GM12878 (cell line): ENCODE results near the gene ZNF282. TPM values are rescaled to one million over a fixed set of nuclear protein-coding genes. Genes with fewer than 3 reads are reported as not detected.

Source experiments
- ATAC-seq: fragments of 200-7000 bp; cut with Tn5 transposase; 3 replicates; pipeline ENCODE4 v1.9.1; 2020; ENCODE audit warnings: mild to moderate bottlenecking, moderate library complexity
- BruUV-seq: library from RNA; stranded (reverse); fragments of 400-500 nt; replicated peaks from 2 replicates; lab custom pipeline; 2021; lab: Mats Ljungman, UMichigan
- CTCF ChIA-PET: fragments of 300-600 bp; sonication (Branson Sonifier 250); formaldehyde crosslinking; extraction: SDS; loops from one replicate; lab custom pipeline; 2021; ENCODE audit warnings: inconsistent platforms; lab: Yijun Ruan, JAX
- POLR2A ChIA-PET: fragments of 350-600 bp; formaldehyde crosslinking; extraction: SDS; loops from one replicate; lab custom pipeline; 2021; ENCODE audit warnings: inconsistent platforms; lab: Charles Lee
- RAD21 ChIA-PET: fragments of 300-600 bp; sonication (Branson Sonifier 250); formaldehyde crosslinking; loops from one replicate; lab custom pipeline; 2023; ENCODE audit warnings: antibody characterized with exemption; ENCODE audit not compliant: unreplicated experiment; lab: Charles Lee
- SMC1A ChIA-PET: fragments of 300-600 bp; sonication (Branson Sonifier 250); formaldehyde crosslinking; loops from one replicate; lab custom pipeline; 2023; ENCODE audit not compliant: unreplicated experiment, uncharacterized antibody; lab: Charles Lee
- DNase-seq: peaks from one replicate; pipeline ENCODE4 v3.0.0-alpha.2; 2011; ENCODE audit warnings: low read depth, low spot score
- FAIRE-seq: peaks from 3 replicates; lab custom pipeline; 2011; peaks lifted over from hg19 to GRCh38; lab: Jason Lieb, UNC
- H2AFZ ChIP-seq: 2 replicates; pipeline ENCODE4 v1.6.0; 2011; ENCODE audit warnings: low read depth, low read length, control low read depth; ENCODE audit not compliant: control insufficient read depth
- H3K27ac ChIP-seq: 2 replicates; pipeline ENCODE4 v1.5.1; 2011; ENCODE audit warnings: control low read depth; ENCODE audit not compliant: control insufficient read depth, insufficient read depth
- H3K27me3 ChIP-seq, 2 experiments: replicated peaks in 1 of 2; 2 replicates each; pipeline versions ENCODE4 v1.6.0 to v1.6.1; 2011; ENCODE audit warnings: low read length in 1 of 2; ENCODE audit not compliant: control insufficient read depth in 2 of 2, insufficient read depth in 2 of 2
- H3K36me3 ChIP-seq, 2 experiments: 2 replicates each; pipeline ENCODE4 v1.5.1; 2011; ENCODE audit warnings: low read length in 1 of 2; ENCODE audit not compliant: control insufficient read depth in 2 of 2, insufficient read depth in 2 of 2
- H3K4me1 ChIP-seq: 2 replicates; pipeline ENCODE4 v1.6.1; 2011; ENCODE audit warnings: mild to moderate bottlenecking, low read length, moderate library complexity, mixed read lengths; ENCODE audit not compliant: control insufficient read depth, insufficient read depth
- H3K4me2 ChIP-seq: 2 replicates; pipeline ENCODE4 v1.6.0; 2011; ENCODE audit warnings: control low read depth; ENCODE audit not compliant: control insufficient read depth, insufficient read depth
- H3K4me3 ChIP-seq: fragments of 200-600 bp; sonication (generic); 2 replicates; pipeline ENCODE4 v1.5.1; 2016
- H3K79me2 ChIP-seq: 2 replicates; pipeline ENCODE4 v1.6.0; 2011; ENCODE audit warnings: low read length; ENCODE audit not compliant: control insufficient read depth, insufficient read depth
- H3K9ac ChIP-seq: 2 replicates; pipeline ENCODE4 v1.8.0; 2011; ENCODE audit warnings: low read length, control low read depth, mixed read lengths; ENCODE audit not compliant: control insufficient read depth, insufficient read depth
- H3K9me3 ChIP-seq: replicated peaks from 3 replicates; pipeline ENCODE4 v1.5.1; 2011; ENCODE audit warnings: mild to moderate bottlenecking, low read length; ENCODE audit not compliant: control insufficient read depth, insufficient read depth
- H4K20me1 ChIP-seq: 2 replicates; pipeline ENCODE4 v1.6.0; 2011; ENCODE audit not compliant: control insufficient read depth, insufficient read depth
- CBX5 ChIP-seq: sonication (generic); IDR thresholded peaks from 2 replicates; pipeline ENCODE4 v1.6.1; 2016; ENCODE audit warnings: low read depth, moderate library complexity, mild to moderate bottlenecking, inconsistent platforms
- ETV6 ChIP-seq, 2 experiments: fragments of 450-650 bp in 1 of 2; IDR thresholded peaks in 1 of 2; conservative IDR thresholded peaks in 1 of 2; 2 replicates each; pipeline ENCODE4 v1.6.1; 2014; ENCODE audit warnings: antibody characterized with exemption in 1 of 2, borderline replicate concordance in 1 of 2, low read depth in 1 of 2, mild to moderate bottlenecking in 1 of 2, moderate library complexity in 1 of 2
- KAT2A ChIP-seq: conservative IDR thresholded peaks from 2 replicates; pipeline ENCODE4 v1.6.1; 2011; ENCODE audit warnings: low read depth, low read length; ENCODE audit not compliant: control insufficient read depth
- NR2C2 ChIP-seq: IDR thresholded peaks from 2 replicates; pipeline ENCODE4 v1.6.1; 2011; ENCODE audit warnings: borderline replicate concordance, low read depth; ENCODE audit not compliant: control insufficient read depth, insufficient read length
- POLR2A ChIP-seq: IDR thresholded peaks from 2 replicates; pipeline ENCODE4 v1.6.1; 2011; ENCODE audit warnings: low read depth, mild to moderate bottlenecking, low read length
- RELB ChIP-seq: fragments of 450-650 bp; IDR thresholded peaks from 2 replicates; pipeline ENCODE4 v1.6.1; 2017; ENCODE audit warnings: low read depth, mild to moderate bottlenecking, moderate library complexity
- USF2 ChIP-seq: IDR thresholded peaks from 2 replicates; pipeline ENCODE4 v1.6.1; 2011; ENCODE audit warnings: low read depth, low read length, improper control_type of control experiment, borderline replicate concordance
- ZNF217 ChIP-seq: fragments of 450-650 bp; IDR thresholded peaks from 2 replicates; pipeline ENCODE4 v1.6.1; 2017; ENCODE audit warnings: antibody characterized with exemption, mild to moderate bottlenecking
- WGBS: methylation state at CpG from one replicate; pipeline ENCODE4 v1.1.6; 2016; ENCODE audit warnings: low lambda C conversion rate; ENCODE audit not compliant: insufficient replicate concordance, insufficient coverage; ENCODE audit errors: missing lambda C conversion rate; 5-methylcytosine and 5-hydroxymethylcytosine counted together
- in situ Hi-C: fragments of 300-500 bp; cut with MboI; formaldehyde crosslinking; loops from 9 replicates; pipeline ENCODE4 v1.14.3; 2018; ENCODE audit warnings: mixed read lengths
- intact Hi-C: fragments of 100-400 bp; cut with micrococcal nuclease; formaldehyde crosslinking; loops from one replicate; pipeline ENCODE4 v1.14.2; 2022; ENCODE audit not compliant: unreplicated experiment
- polyA plus RNA-seq, 11 experiments: library from polyadenylated mRNA; depleted of rRNA in 4 of 11; unstranded in 6 of 11; stranded (reverse) in 5 of 11; fragments of >200 nt; fragmentation: Nextera tagmentation in 4 of 11; fragmentation: Illumina TruSeq in 1 of 11; extraction: Ambion mirVana in 4 of 11; extraction: Trizol in 1 of 11; gene quantifications; 1 replicate in 1 of 11; 2 replicates in 10 of 11; pipeline versions ENCODE4 v1.2.1 to v1.2.3, GENCODE V29; 2011 to 2016; ENCODE audit warnings: inconsistent platforms in 2 of 11, missing spikeins in 2 of 11, low read depth in 1 of 11
- total RNA-seq, 4 experiments: library from RNA; depleted of rRNA in 3 of 4; stranded (reverse); fragments of >200 nt in 3 of 4; fragmentation: Illumina TruSeq in 1 of 4; extraction: Trizol in 1 of 4; gene quantifications; 2 replicates each; pipeline versions ENCODE4 v1.2.1 to v1.2.3, GENCODE V29; 2013 to 2021
- TF ChIP-seq, protein P1 (sequence below): fragments of 450-650 bp; conservative IDR thresholded peaks from 2 replicates; pipeline ENCODE4 v1.6.1; 2017; ENCODE audit warnings: mild to moderate bottlenecking, moderate library complexity

ZNF282 gene
- total and polyA plus RNA-seq, 10 of the 15 experiments (the other 5 are each of a cell fraction or from before 2014, with no cell fraction given), result 0.35 to 28.4 (median 8.1) TPM

DNA sequence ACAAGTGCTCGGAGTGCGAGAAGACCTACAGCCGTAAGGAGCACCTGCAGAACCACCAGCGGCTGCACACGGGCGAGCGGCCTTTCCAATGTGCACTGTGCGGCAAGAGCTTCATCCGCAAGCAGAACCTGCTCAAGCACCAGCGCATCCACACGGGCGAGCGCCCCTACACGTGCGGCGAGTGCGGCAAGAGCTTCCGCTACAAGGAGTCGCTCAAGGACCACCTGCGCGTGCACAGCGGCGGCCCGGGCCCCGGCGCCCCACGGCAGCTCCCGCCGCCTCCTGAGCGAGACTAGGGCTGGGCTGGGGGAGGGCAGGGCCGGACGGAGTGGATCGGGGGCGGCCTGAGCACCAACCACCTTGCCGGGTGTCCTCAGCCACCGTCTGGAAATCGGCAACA is 29.0 kb downstream of the ZNF282 start:
- WGBS, result 98% methylated on average over 36 of the region's 37 CpGs
- no peak overlapping the region for H2AFZ ChIP-seq
- BruUV-seq, result no TSS peak
- no peaks in the 10 kb centered on the region for H3K79me2 ChIP-seq
- no peak overlapping the region for H3K27ac ChIP-seq
- DNase-seq, result no peak
- H3K4me3 ChIP-seq, result no peak overlapping the region
- no peak overlapping the region for H3K4me2 ChIP-seq
- ChIA-PET RAD21 (no interaction called here), CTCF (no interaction called here), SMC1A (no interaction called here), POLR2A (no interaction called here)
- in situ Hi-C loops (no loop called here), intact Hi-C loops (no loop called here)
- no peak for ATAC-seq
- H3K27me3 ChIP-seq, result no peaks in the 10 kb centered on the region
- H3K9ac ChIP-seq, result no peak overlapping the region
- no peaks in the 10 kb centered on the region for H3K9me3 ChIP-seq
- H3K4me1 ChIP-seq, result no peaks in the 10 kb centered on the region
- no peak for FAIRE-seq
- no peaks in the 10 kb centered on the region for H4K20me1 ChIP-seq
- H3K36me3 ChIP-seq, result peaks cover 6 to 16% of the 10 kb centered on the region in 2 experiments; a peak in 3 of 4 replicates
- no peak for TF ChIP-seq KAT2A
- no peak for TF ChIP-seq CBX5
- TF ChIP-seq, all 136 proteins: peak for 0

- Histone ChIP-seq H3K4me1 (no peaks in the 10 kb centered on the region), H3K4me3 (no peak overlapping the region), H3K9me3 (no peaks in the 10 kb centered on the region), H3K9ac (no peak overlapping the region), H3K27me3 (no peaks in the 10 kb centered on the region), H2AFZ (no peak overlapping the region), H3K79me2 (no peaks in the 10 kb centered on the region), H3K4me2 (no peak overlapping the region), H3K36me3 (peaks cover 6 to 16% of the 10 kb centered on the region in 2 experiments; a peak in 3 of 4 replicates), H3K27ac (no peak overlapping the region), H4K20me1 (no peaks in the 10 kb centered on the region)
- ChIA-PET CTCF (no interaction called here), RAD21 (no interaction called here), POLR2A (no interaction called here), SMC1A (no interaction called here)
- WGBS, result over 99% methylated on average over 17 of the region's 19 CpGs
- no TSS peak for BruUV-seq
- intact Hi-C loops (no loop called here), in situ Hi-C loops (no loop called here)
- FAIRE-seq (no peak), ATAC-seq (no peak), DNase-seq (no peak)
- TF ChIP-seq ETV6 (conservative IDR thresholded peaks at IDR 0.05 in 1 of 2, IDR thresholded peaks at IDR 0.05 in 1 of 2; ENCODE audit: borderline replicate concordance in 1 of 2, low read depth in 1 of 2) (no peak), USF2 (no peak), POLR2A (no peak; the same call in 1 of the 2 replicates), RELB (no peak), NR2C2 (no peak), ZNF217 (no peak)
- TF ChIP-seq, protein P1, sequence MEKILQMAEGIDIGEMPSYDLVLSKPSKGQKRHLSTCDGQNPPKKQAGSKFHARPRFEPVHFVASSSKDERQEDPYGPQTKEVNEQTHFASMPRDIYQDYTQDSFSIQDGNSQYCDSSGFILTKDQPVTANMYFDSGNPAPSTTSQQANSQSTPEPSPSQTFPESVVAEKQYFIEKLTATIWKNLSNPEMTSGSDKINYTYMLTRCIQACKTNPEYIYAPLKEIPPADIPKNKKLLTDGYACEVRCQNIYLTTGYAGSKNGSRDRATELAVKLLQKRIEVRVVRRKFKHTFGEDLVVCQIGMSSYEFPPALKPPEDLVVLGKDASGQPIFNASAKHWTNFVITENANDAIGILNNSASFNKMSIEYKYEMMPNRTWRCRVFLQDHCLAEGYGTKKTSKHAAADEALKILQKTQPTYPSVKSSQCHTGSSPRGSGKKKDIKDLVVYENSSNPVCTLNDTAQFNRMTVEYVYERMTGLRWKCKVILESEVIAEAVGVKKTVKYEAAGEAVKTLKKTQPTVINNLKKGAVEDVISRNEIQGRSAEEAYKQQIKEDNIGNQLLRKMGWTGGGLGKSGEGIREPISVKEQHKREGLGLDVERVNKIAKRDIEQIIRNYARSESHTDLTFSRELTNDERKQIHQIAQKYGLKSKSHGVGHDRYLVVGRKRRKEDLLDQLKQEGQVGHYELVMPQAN, result no peak
Observed at GRCh38 chr7:149225106-149225505, 29.8 kb downstream of the ZNF282 start.
